DND-41 (cell line): ENCODE measurements around the gene CMSS1.

Experiments
- ATAC-seq: fragments of 200-7000 bp; cut with Tn5 transposase; 3 replicates; pipeline ENCODE4 v1.9.1; 2021; ENCODE audit warnings: low read depth; ENCODE audit not compliant: insufficient read depth
- DNase-seq: peaks from one replicate; pipeline ENCODE4 v3.0.0-alpha.2; 2020
- H2AFZ ChIP-seq: 2 replicates; pipeline ENCODE4 v1.6.0; 2012; ENCODE audit warnings: low read depth, low read length
- H3K27ac ChIP-seq: 2 replicates; pipeline ENCODE4 v1.5.1; 2012; ENCODE audit warnings: low read length, inconsistent platforms
- H3K27me3 ChIP-seq: fragments of 200-600 bp; sonication (generic); 2 replicates; pipeline ENCODE4 v1.6.0; 2012; ENCODE audit warnings: low read length, mild to moderate bottlenecking, inconsistent platforms; ENCODE audit not compliant: insufficient read depth, poor library complexity
- H3K36me3 ChIP-seq: 2 replicates; pipeline ENCODE4 v1.5.1; 2012; ENCODE audit warnings: low read length, inconsistent platforms; ENCODE audit not compliant: insufficient read depth
- H3K4me1 ChIP-seq: 2 replicates; pipeline ENCODE4 v1.5.1; 2012; ENCODE audit warnings: mild to moderate bottlenecking, low read length; ENCODE audit not compliant: insufficient read depth
- H3K4me2 ChIP-seq: 2 replicates; pipeline ENCODE4 v1.6.0; 2012; ENCODE audit warnings: mild to moderate bottlenecking, moderate library complexity, low read length, inconsistent platforms; ENCODE audit not compliant: insufficient read depth
- H3K4me3 ChIP-seq, 2 experiments: fragments of 200-600 bp in 1 of 2; shearing (Covaris generic) in 1 of 2; 2 replicates each; pipeline ENCODE4 v1.5.1; 2012 to 2016; ENCODE audit warnings: inconsistent platforms in 2 of 2, low read length in 2 of 2, mild to moderate bottlenecking in 2 of 2, low read depth in 1 of 2, moderate library complexity in 1 of 2
- H3K79me2 ChIP-seq: 2 replicates; pipeline ENCODE4 v1.6.0; 2012; ENCODE audit warnings: low read length, inconsistent platforms; ENCODE audit not compliant: insufficient read depth
- H3K9ac ChIP-seq: 2 replicates; pipeline ENCODE4 v1.6.0; 2012; ENCODE audit warnings: low read depth, mild to moderate bottlenecking, inconsistent platforms, low read length, moderate library complexity
- H3K9me3 ChIP-seq: 2 replicates; pipeline ENCODE4 v1.5.1; 2012; ENCODE audit warnings: low read length, moderate library complexity, mild to moderate bottlenecking, inconsistent platforms; ENCODE audit not compliant: insufficient read depth, severe bottlenecking
- H4K20me1 ChIP-seq: 2 replicates; pipeline ENCODE4 v1.6.0; 2012; ENCODE audit warnings: low read length; ENCODE audit not compliant: insufficient read depth
- EZH2 ChIP-seq: IDR thresholded peaks from 3 replicates; pipeline ENCODE4 v1.6.1; 2012; ENCODE audit warnings: borderline replicate concordance, low read depth, mild to moderate bottlenecking, moderate library complexity, low read length, inconsistent platforms; ENCODE audit not compliant: severe bottlenecking
- TF ChIP-seq, protein P1 (sequence below): IDR thresholded peaks from 2 replicates; pipeline ENCODE4 v1.5.1; 2012; ENCODE audit warnings: borderline replicate concordance, low read length, moderate library complexity, mild to moderate bottlenecking; ENCODE audit not compliant: poor library complexity, severe bottlenecking; ENCODE audit errors: extremely low read depth

Gene CMSS1

DNA sequence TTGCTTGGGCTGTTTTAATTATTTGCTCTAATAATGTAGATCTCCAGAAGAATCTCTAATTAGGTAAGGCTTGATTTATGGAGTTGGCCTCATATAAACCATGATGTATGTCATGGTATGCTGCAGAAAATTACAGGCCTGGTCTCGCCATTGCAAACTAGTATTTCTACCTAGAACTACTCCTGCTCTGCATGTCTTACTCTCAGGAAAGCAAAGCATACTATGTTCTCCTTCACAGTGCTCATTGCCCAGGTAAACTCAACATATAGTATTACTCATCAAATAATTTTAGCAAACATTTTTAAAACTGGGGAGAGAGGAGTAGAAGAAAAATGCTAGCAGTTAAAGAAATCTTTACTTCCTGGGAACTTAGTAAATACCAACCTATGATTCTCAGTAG, 205.9 kb downstream of the CMSS1 start:
- no peaks in the 10 kb centered on the region for H3K27me3 ChIP-seq
- no peaks in the 10 kb centered on the region for H3K9me3 ChIP-seq
- DNase-seq (no peak), ATAC-seq (no peak)
- H3K4me2 ChIP-seq, result no peak overlapping the region
- H3K79me2 ChIP-seq, result no peaks in the 10 kb centered on the region
- no peaks in the 10 kb centered on the region for H3K36me3 ChIP-seq
- H3K4me1 ChIP-seq, result no peaks in the 10 kb centered on the region
- H3K9ac ChIP-seq, result no peak overlapping the region
- H3K4me3 ChIP-seq, result no peak overlapping the region
- H3K27ac ChIP-seq, result no peak overlapping the region
- H4K20me1 ChIP-seq, result no peaks in the 10 kb centered on the region
- TF ChIP-seq, protein P1, sequence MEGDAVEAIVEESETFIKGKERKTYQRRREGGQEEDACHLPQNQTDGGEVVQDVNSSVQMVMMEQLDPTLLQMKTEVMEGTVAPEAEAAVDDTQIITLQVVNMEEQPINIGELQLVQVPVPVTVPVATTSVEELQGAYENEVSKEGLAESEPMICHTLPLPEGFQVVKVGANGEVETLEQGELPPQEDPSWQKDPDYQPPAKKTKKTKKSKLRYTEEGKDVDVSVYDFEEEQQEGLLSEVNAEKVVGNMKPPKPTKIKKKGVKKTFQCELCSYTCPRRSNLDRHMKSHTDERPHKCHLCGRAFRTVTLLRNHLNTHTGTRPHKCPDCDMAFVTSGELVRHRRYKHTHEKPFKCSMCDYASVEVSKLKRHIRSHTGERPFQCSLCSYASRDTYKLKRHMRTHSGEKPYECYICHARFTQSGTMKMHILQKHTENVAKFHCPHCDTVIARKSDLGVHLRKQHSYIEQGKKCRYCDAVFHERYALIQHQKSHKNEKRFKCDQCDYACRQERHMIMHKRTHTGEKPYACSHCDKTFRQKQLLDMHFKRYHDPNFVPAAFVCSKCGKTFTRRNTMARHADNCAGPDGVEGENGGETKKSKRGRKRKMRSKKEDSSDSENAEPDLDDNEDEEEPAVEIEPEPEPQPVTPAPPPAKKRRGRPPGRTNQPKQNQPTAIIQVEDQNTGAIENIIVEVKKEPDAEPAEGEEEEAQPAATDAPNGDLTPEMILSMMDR, result no peak
- no peak for TF ChIP-seq EZH2
- no peak overlapping the region for H2AFZ ChIP-seq

- H3K4me1 ChIP-seq, result no peaks in the 10 kb centered on the region
- TF ChIP-seq, protein P1, result no peak
- no peak for TF ChIP-seq EZH2
- no peak for ATAC-seq
- H3K4me2 ChIP-seq, result no peak overlapping the region
- no peak for DNase-seq
- H3K79me2 ChIP-seq, result no peaks in the 10 kb centered on the region
- no peaks in the 10 kb centered on the region for H3K9me3 ChIP-seq
- no peak overlapping the region for H2AFZ ChIP-seq
- H4K20me1 ChIP-seq, result no peaks in the 10 kb centered on the region
- no peak overlapping the region for H3K27ac ChIP-seq
- no peak overlapping the region for H3K9ac ChIP-seq
- H3K27me3 ChIP-seq, result no peaks in the 10 kb centered on the region
- no peak overlapping the region for H3K4me3 ChIP-seq
- no peaks in the 10 kb centered on the region for H3K36me3 ChIP-seq
Observed at GRCh38 chr3:100024520-100025303, 207.1 kb downstream of the CMSS1 start.

- DNase-seq (no peak), ATAC-seq (no peak)
- Histone ChIP-seq H3K27ac (no peak overlapping the region), H4K20me1 (no peaks in the 10 kb centered on the region), H3K9ac (no peak overlapping the region), H3K27me3 (no peaks in the 10 kb centered on the region), H2AFZ (no peak overlapping the region), H3K9me3 (no peaks in the 10 kb centered on the region), H3K79me2 (no peaks in the 10 kb centered on the region), H3K36me3 (no peaks in the 10 kb centered on the region), H3K4me2 (no peak overlapping the region), H3K4me1 (no peaks in the 10 kb centered on the region), H3K4me3 (no peak overlapping the region)
- TF ChIP-seq, protein P1, result no peak
- TF ChIP-seq EZH2, result no peak
Observed at GRCh38 chr3:100027321-100027720, 209.7 kb downstream of the CMSS1 start.

DNA sequence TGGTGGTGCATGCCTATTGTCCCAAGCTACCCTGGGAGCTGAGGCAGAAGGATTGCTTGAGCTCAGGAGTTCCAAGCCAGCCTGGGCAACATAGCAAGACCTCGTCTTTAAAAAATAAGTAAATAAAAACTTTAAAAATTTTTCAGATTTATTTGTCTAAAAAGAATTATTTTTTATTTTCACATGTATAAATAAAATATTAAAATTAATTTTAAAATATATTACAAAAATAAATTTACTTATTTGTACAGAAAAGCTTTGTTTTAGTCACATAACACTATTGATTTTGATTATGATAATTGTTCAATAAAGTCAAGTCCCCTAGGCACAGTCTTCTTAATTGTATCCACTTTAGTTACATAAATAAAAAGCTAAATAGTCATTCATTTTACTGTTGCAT, 211.4 kb downstream of the CMSS1 start:
- no peaks in the 10 kb centered on the region for H3K79me2 ChIP-seq
- H3K27me3 ChIP-seq, result no peaks in the 10 kb centered on the region
- H4K20me1 ChIP-seq, result no peaks in the 10 kb centered on the region
- no peaks in the 10 kb centered on the region for H3K36me3 ChIP-seq
- H2AFZ ChIP-seq, result no peak overlapping the region
- no peak overlapping the region for H3K27ac ChIP-seq
- DNase-seq (no peak), ATAC-seq (no peak)
- TF ChIP-seq EZH2, result no peak
- TF ChIP-seq, protein P1, result no peak
- no peak overlapping the region for H3K4me2 ChIP-seq
- no peak overlapping the region for H3K9ac ChIP-seq
- no peaks in the 10 kb centered on the region for H3K4me1 ChIP-seq
- H3K4me3 ChIP-seq, result no peak overlapping the region
- no peaks in the 10 kb centered on the region for H3K9me3 ChIP-seq
